ENCODE measurements around the gene PDK1.

The PDK1 gene

GRCh38 chr2:172600557-172601008 is 44.7 kb downstream of the PDK1 start:
- DNase-seq, result no peak

- DNase-seq, result no peak
Measured at GRCh38 chr2:172606285-172606684, 50.4 kb downstream of the PDK1 start.

GRCh38 chr2:172607379-172607928 is 51.6 kb downstream of the PDK1 start:
- DNase-seq, result no peak

GRCh38 chr2:172609488-172609887 is 53.6 kb downstream of the PDK1 start:
- DNase-seq, result no peak

- DNase-seq, result no peak
Measured at GRCh38 chr2:172612051-172612450, 56.2 kb downstream of the PDK1 start.

GRCh38 chr2:172613040-172613439 is 57.1 kb downstream of the PDK1 start:
- no peak for DNase-seq

GRCh38 chr2:172613615-172614231 is 57.8 kb downstream of the PDK1 start:
- DNase-seq, result no peak

GRCh38 chr2:172614932-172615331 is 59.0 kb downstream of the PDK1 start:
- no peak for DNase-seq

- DNase-seq, result no peak
Measured at GRCh38 chr2:172615727-172616261, 59.9 kb downstream of the PDK1 start.

- no peak for DNase-seq
Measured at GRCh38 chr2:172617115-172617514, 61.2 kb downstream of the PDK1 start.

- no peak for DNase-seq
Measured at GRCh38 chr2:172623249-172623965, 67.5 kb downstream of the PDK1 start.

- DNase-seq, result no peak
Measured at GRCh38 chr2:172624996-172625395, 69.1 kb downstream of the PDK1 start.

- no peak for DNase-seq
Measured at GRCh38 chr2:172627181-172627580, 71.3 kb downstream of the PDK1 start.

- DNase-seq, result no peak
Measured at GRCh38 chr2:172628085-172628484, 72.2 kb downstream of the PDK1 start.

GRCh38 chr2:172629586-172629985 is 73.7 kb downstream of the PDK1 start:
- no peak for DNase-seq

GRCh38 chr2:172630181-172630580 is 74.3 kb downstream of the PDK1 start:
- no peak for DNase-seq

- DNase-seq, result no peak
Measured at GRCh38 chr2:172634477-172634876, 78.6 kb downstream of the PDK1 start.

GRCh38 chr2:172635548-172635947 is 79.7 kb downstream of the PDK1 start:
- DNase-seq, result no peak

- no peak for DNase-seq
Measured at GRCh38 chr2:172639256-172639655, 83.4 kb downstream of the PDK1 start.

- DNase-seq, result no peak
Measured at GRCh38 chr2:172639823-172640222, 83.9 kb downstream of the PDK1 start.

- DNase-seq, result no peak
Measured at GRCh38 chr2:172640389-172640788, 84.5 kb downstream of the PDK1 start.

- no peak for DNase-seq
Measured at GRCh38 chr2:172642301-172643020, 86.6 kb downstream of the PDK1 start.

GRCh38 chr2:172643142-172643541 is 87.3 kb downstream of the PDK1 start:
- DNase-seq, result no peak
